ENCODE measurements around the gene CHCHD6.

GRCh38 chr3:126763035-126763434, 59.0 kb downstream of the CHCHD6 start:
- TF ChIP-seq, protein P1, sequence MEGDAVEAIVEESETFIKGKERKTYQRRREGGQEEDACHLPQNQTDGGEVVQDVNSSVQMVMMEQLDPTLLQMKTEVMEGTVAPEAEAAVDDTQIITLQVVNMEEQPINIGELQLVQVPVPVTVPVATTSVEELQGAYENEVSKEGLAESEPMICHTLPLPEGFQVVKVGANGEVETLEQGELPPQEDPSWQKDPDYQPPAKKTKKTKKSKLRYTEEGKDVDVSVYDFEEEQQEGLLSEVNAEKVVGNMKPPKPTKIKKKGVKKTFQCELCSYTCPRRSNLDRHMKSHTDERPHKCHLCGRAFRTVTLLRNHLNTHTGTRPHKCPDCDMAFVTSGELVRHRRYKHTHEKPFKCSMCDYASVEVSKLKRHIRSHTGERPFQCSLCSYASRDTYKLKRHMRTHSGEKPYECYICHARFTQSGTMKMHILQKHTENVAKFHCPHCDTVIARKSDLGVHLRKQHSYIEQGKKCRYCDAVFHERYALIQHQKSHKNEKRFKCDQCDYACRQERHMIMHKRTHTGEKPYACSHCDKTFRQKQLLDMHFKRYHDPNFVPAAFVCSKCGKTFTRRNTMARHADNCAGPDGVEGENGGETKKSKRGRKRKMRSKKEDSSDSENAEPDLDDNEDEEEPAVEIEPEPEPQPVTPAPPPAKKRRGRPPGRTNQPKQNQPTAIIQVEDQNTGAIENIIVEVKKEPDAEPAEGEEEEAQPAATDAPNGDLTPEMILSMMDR (IDR thresholded peaks at IDR 0.05; ENCODE audit: insufficient read depth, low read length, poor library complexity, severe bottlenecking), result no peak
- TF ChIP-seq EZH2phosphoT487 (conservative IDR thresholded peaks at IDR 0.05; ENCODE audit: low read length), result no peak
